Activated CD4-positive, CD25-positive, alpha-beta regulatory T cell treated with anti-CD3 and anti-CD28 coated beads, Interleukin-2, amount 50 U/mL, for 16 hours (primary cell): ENCODE data around the gene ARHGEF6.
"Not testable (repeated sequence)": the region's sequence is repeated elsewhere in the genome, so short reads cannot be mapped to it uniquely, and the experiment has no call there.

Experiments used
- DNase-seq: peaks from one replicate; pipeline ENCODE4 v3.0.0-alpha.2; 2020; ENCODE audit warnings: low read depth, low spot score

The ARHGEF6 gene

GRCh38 chrX:136781180-136781797, 557 bp upstream of the ARHGEF6 start:
- no peak for DNase-seq

- DNase-seq = no peak
Observed at GRCh38 chrX:136780241-136780640, 491 bp downstream of the ARHGEF6 start.

DNA sequence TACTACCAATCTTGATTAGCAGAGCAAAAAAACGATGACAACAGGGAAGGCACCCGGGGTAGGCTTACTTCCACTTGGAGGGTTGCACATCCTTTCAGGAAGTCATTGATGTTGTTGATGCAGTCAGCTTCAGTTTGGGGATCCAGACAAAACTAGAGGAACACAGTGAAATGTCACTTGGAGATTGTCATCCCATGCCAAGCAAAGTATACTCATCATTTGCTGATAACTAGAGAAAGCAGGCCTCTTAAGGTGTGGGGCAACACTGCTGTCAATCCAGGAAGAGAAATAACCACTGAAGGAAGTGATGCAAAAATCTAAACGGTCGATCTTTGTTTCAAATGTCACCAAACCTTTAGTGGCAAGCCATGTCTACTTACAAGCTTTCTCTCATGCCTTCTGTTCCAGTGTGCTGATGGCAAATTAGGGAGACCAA, 1.4 kb downstream of the ARHGEF6 start:
- no peak for DNase-seq

- no peak for DNase-seq
Observed at GRCh38 chrX:136778916-136779315, 1.8 kb downstream of the ARHGEF6 start.

DNA sequence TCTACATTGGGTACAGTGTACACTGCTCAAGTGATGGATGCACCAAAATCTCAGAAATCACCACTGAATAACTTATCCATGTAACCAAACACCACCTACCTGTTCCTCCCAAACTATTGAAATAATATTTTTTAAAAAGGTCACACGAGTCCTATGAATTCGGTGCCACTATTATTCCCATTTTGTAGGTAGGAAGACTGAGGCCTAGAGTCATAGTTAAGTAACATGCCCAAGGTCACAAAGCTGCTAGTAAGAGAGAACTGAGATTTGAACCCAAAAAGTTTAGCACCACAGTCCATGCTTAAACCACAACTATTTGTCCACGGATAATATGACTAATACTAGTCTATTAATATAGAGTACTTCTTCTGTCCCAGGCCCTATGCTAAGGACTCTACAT, 2.7 kb downstream of the ARHGEF6 start:
- DNase-seq = no peak

- DNase-seq = no peak
Observed at GRCh38 chrX:136773648-136774047, 7.1 kb downstream of the ARHGEF6 start.

GRCh38 chrX:136771869-136772268, 8.9 kb downstream of the ARHGEF6 start:
- DNase-seq = not testable (repeated sequence)

DNA sequence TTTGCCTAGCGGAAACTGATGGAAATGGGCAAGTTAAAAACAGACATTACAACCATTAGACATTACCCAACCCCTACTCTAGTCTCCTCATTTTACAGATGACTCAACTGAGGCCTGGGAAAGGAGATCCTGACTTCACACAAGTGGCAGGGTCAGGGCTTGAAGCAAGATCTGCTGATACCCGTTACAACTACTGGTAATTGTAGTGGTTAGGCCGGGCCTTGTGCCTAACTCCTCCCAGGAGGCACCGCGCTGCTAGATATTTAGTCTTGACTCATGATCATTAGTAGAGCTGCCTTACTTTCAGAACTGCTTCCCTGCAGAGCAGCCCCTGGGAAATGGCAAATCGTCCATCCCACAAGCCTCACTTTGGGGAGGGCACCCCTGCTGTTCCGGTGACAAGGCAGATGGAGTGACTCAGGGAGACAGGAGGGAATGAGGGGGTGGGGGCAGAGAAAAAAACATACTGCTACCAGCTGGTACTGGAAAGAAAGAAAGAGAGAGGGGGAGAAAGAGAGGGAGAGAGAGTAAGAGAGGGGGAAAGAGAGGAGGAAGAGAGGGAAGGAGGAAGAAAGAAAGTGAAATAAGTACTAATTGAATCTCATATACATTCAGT, 12.2 kb downstream of the ARHGEF6 start:
- DNase-seq = no peak

DNA sequence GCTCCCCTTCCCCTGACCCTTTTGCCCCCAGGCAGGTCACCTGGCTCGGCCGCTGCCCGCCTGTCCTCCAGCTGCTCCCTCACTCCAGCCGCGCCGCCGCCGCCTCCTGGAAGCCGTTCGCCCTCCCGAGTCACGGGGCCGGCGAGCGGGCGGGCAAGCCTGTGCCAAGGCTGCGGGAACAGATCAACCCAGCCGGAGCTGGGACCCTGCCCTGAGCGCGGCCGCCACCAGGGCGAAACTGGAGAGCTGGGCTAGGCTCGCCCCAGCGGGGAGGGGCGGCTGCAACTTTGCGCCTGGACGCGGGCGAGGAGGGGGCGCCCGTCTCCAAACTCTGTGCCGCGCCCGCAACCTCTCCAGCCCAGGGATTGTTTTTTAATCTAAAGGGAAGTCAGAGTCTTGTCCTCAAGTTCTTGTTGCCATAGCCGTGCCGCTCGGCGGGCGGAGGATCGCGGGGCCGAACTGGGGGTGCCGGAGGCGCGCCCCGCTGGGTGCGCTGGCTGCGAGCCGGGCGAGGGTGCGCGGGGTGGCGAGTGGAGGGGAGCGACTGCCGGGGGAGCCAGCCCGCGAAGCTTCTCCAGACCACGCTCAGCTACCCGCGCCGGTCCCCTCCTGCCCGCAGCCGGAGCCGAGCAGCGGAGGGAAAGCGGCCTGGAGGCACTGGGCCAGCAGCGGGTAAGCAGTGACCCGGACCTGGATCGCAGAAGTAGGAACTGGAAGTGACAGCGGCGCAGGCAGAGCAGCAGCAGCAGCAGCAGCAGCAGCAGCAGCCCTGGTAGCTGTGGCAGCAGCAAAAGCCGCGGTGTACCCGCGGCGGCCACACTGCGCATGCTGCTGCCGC, 13.4 kb downstream of the ARHGEF6 start:
- DNase-seq = no peak

DNA sequence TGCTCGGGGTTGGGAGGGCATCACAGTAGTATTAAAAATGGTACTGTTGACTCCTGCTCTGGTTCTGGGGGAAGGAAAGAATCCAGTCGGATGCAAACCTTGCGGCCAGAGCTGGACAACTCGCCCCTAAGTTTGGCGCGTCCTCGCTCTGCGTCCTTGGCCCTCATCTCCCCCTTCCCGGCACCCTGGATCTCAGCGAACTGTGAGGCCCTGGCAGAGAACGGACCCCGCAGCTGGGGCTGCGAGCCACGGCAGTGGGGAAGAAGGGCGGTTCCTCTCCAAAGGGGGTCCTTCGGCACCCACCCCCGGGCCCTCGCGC, 14.0 kb downstream of the ARHGEF6 start:
- no peak for DNase-seq

GRCh38 chrX:136765821-136766356, 14.8 kb downstream of the ARHGEF6 start:
- no peak for DNase-seq

DNA sequence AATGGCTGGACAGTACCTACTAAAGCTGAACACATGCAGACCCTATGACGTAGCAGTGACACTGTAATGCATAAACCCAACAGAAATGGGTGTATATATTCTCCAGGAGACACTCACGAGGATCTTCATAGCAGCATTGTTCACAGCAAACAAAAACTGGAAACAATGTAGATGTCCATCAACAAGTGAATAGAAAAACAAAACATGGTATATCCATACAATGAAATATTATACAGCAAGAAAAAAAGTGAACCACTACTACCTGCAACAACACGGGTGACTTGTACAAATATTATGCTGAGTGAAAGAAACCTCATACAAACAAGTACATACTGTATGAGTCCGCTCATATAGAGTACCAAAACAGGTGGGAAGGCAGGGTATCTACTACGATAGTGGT, 16.5 kb downstream of the ARHGEF6 start:
- DNase-seq = no peak

DNA sequence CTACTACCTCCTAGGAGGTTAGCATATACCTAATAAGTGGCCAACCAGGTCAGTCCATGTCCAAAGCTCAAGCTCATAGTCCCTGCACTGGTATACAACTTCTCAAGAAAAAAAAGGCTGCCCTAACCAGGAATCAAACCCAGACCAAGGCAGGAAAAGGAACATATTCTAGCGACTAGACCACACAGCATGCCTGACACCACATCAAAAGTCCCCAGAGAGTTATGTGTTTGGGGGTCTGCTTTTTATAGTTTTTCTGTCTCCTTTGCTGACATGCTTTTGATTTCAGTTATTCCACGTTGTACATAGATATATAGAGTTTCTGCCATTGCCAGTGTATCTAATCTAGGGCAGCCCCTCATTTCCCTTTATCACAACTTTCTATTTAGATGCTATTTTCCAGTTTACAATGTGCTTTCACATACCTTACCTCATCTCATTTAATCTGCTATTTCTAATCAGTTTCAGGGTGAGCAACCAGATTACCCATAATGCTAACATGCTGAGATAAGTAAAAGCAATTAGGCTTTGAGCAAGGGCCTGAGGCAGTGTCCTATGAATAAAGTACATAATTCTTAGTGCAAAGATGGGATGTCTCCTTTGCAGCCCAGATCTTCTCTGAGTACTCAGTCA, 17.8 kb downstream of the ARHGEF6 start:
- DNase-seq = no peak

GRCh38 chrX:136761421-136761820, 19.3 kb downstream of the ARHGEF6 start:
- DNase-seq = no peak

DNA sequence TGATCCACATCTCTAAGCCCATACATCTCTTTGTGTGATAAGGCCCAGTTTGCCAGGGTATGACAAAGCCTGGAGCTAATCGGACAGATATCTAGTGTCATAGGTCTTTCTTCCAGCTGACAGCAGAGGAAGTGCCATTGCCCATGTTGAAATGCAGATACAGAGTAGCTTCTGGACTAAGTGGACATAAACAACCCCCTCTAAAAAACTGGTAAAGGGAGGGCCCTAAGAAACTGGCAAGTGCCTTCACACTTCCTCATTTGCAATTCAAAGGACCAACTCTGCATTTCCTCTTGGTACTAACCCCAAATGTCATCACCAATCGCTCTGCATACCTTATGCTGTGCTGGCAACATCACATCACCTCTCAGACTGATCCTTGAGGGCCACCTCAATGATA, 20.8 kb downstream of the ARHGEF6 start:
- no peak for DNase-seq

- no peak for DNase-seq
Observed at GRCh38 chrX:136755411-136755810, 25.3 kb downstream of the ARHGEF6 start.

DNA sequence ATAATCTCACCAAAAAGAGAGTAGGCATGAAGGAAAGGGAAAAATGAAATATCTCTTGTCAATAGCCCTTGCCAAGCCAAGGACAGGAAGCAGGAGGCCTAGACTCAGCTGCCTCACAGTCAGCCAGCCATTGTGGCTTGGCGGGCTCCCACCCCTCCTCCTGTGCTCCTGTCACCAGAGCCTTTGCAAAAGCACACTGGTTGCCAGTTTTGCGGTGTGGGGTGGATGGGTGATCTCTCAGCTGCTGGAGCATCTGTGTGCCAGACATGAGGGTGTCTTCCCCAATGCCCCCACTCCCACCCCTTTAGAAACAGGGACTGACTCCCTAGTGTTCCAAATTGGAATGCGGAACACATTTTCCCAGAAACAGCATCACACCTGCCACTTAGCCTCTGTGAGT, 26.1 kb downstream of the ARHGEF6 start:
- no peak for DNase-seq

DNA sequence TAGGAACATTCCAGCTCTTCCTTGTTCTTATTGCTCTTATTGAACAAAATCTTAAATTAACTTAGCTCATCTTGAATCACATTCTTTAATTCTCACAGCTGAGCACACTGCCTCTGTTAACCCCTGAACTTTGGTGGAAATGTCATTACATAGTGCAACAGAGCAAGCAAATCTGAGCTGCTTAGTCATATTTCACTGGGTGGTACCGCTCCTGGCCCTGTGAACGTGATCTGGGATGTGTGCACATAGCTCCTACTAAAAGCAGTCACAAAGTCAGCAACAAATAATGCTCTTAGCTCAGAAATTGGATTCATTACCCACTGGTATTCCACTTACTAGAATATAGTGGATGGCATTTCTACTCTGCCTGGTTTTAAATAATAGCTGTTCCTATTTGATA, 27.9 kb downstream of the ARHGEF6 start:
- no peak for DNase-seq

- DNase-seq = no peak
Observed at GRCh38 chrX:136752346-136752745, 28.4 kb downstream of the ARHGEF6 start.

DNA sequence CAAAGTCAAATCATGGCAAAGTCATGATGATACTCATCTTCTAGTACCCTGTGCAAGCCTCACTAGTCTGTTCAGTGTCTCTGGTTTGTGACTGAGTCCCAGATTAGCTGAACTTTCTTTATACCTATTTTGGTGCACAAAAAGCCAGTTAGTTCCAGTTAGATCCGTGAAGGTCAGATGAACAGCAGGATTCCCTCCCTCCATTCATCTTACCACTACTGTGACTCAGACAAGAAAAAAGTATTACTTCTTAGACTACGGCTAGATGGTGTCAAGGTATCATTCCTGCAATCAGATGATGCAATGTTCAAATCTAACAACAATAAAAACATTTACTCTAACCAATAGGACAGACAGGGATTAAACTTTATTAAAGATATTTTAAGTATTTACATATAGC, 30.4 kb downstream of the ARHGEF6 start:
- no peak for DNase-seq

- DNase-seq = no peak
Observed at GRCh38 chrX:136747003-136747986, 33.4 kb downstream of the ARHGEF6 start.
